ENCODE data around the gene PPP2R2C. TPM values are rescaled to one million over a fixed set of nuclear protein-coding genes. Genes with fewer than 3 reads are reported as not detected.

The PPP2R2C gene
- total and polyA plus RNA-seq, 9 of the 15 experiments (the other 6 are each of a cell fraction or from before 2014, with no cell fraction given) = 0.04 to 0.06 TPM; not detected in 7

DNA sequence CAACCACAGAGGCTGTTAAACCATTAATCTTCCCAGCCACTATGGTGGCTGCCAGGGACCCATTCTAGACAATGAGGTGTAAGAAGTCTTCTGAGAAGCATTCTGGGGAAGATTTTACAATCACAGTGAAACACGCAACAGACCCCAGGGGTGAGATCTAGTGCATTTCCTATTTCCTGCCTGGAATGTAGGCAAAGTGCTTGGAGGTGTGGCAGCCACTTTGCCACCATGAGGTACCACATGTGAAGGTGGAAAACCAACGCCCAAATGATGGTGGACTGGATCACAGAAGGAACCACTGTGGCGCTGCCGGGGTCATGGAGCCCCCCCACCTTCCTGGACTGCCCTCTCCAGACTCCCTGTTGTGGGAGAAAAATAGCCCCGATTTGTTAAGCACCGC, 140.9 kb downstream of the PPP2R2C start:
- H3K9me3 ChIP-seq (replicated peaks; ENCODE audit: control insufficient read depth, insufficient read depth, low read depth, low read length) = no peaks in the 10 kb centered on the region
- DNase-seq (ENCODE audit: extremely low read depth in 1 of 4, low spot score in 3 of 4) (no peak), FAIRE-seq (no peak), ATAC-seq (no peak)
- BruUV-seq (replicated peaks) = no TSS peak
- POLR2A ChIA-PET = interaction anchor here (0.6 to 1.6 kb wide), 4 partner anchors 50 to 804 kb away, joined by 3 to 4 read pairs (median 3); no protein-coding TSS in a partner anchor
- H3K27ac ChIP-seq (ENCODE audit: extremely low read depth, low read depth, low read length) = no peak overlapping the region
- peaks cover 10% of the 10 kb centered on the region for H4K20me1 ChIP-seq (replicated peaks; ENCODE audit: control insufficient read depth, insufficient read depth, low read length)
- 17% methylated on average over 6 of the region's 6 CpGs for WGBS (ENCODE audit: insufficient coverage, low coverage, missing lambda C conversion rate)
- in situ Hi-C loops (cut with MboI) (no loop called here), intact Hi-C loops (cut with micrococcal nuclease) (loop anchor here (1.0 to 5.0 kb wide), 2 partner anchors 81 to 216 kb away; no protein-coding TSS in a partner anchor)
- no peak overlapping the region for H3K4me2 ChIP-seq (ENCODE audit: insufficient read depth, low read length)
- no peaks in the 10 kb centered on the region for H3K36me3 ChIP-seq (ENCODE audit: control insufficient read depth, insufficient read depth, low read length)
- peaks cover 2% of the 10 kb centered on the region for H3K9me1 ChIP-seq (ENCODE audit: control insufficient read depth, insufficient read depth, low read length)
- TF ChIP-seq CHD4 (IDR thresholded peaks at IDR 0.05; ENCODE audit: insufficient read depth, insufficient replicate concordance, low read depth, low read length, poor library complexity, severe bottlenecking) (peak; percentile 43), IRF2 (CRISPR knock-in tag; IDR thresholded peaks at IDR 0.05) (no peak), KLF13 (tag; IDR thresholded peaks at IDR 0.05; ENCODE audit: borderline replicate concordance, low read depth) (no peak), ZC3H8 (IDR thresholded peaks at IDR 0.05) (no peak), RBM14 (IDR thresholded peaks at IDR 0.05; ENCODE audit: borderline replicate concordance, insufficient read depth, low read depth, low read length) (no peak), STAG1 (CRISPR knock-in tag; IDR thresholded peaks at IDR 0.05; ENCODE audit: borderline replicate concordance) (no peak), POU5F1 (IDR thresholded peaks at IDR 0.05; ENCODE audit: borderline replicate concordance, low read depth, low read length, partially characterized antibody) (no peak), HCFC1 (IDR thresholded peaks at IDR 0.05; ENCODE audit: low read depth, low read length) (no peak), BMI1 (IDR thresholded peaks at IDR 0.05; ENCODE audit: low read length) (no peak), FOXJ3 (CRISPR knock-in tag; IDR thresholded peaks at IDR 0.05) (no peak), RBM25 (IDR thresholded peaks at IDR 0.05; ENCODE audit: low read depth, low read length, severe bottlenecking) (peak; percentile 74), KDM1A (IDR thresholded peaks at IDR 0.05) (no peak), SRSF7 (optimal IDR thresholded peaks at IDR 0.05; ENCODE audit: low read depth, low read length) (no peak), ZNF121 (CRISPR knock-in tag; conservative IDR thresholded peaks at IDR 0.05) (no peak), ERF (CRISPR knock-in tag; IDR thresholded peaks at IDR 0.05) (no peak), ZNF212 (CRISPR knock-in tag; IDR thresholded peaks at IDR 0.05) (no peak)
- TF ChIP-seq, protein P1, sequence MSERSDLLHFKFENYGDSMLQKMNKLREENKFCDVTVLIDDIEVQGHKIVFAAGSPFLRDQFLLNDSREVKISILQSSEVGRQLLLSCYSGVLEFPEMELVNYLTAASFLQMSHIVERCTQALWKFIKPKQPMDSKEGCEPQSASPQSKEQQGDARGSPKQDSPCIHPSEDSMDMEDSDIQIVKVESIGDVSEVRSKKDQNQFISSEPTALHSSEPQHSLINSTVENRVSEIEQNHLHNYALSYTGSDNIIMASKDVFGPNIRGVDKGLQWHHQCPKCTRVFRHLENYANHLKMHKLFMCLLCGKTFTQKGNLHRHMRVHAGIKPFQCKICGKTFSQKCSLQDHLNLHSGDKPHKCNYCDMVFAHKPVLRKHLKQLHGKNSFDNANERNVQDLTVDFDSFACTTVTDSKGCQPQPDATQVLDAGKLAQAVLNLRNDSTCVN (CRISPR knock-in tag; IDR thresholded peaks at IDR 0.05) = no peak
- TF ChIP-seq, protein P2, sequence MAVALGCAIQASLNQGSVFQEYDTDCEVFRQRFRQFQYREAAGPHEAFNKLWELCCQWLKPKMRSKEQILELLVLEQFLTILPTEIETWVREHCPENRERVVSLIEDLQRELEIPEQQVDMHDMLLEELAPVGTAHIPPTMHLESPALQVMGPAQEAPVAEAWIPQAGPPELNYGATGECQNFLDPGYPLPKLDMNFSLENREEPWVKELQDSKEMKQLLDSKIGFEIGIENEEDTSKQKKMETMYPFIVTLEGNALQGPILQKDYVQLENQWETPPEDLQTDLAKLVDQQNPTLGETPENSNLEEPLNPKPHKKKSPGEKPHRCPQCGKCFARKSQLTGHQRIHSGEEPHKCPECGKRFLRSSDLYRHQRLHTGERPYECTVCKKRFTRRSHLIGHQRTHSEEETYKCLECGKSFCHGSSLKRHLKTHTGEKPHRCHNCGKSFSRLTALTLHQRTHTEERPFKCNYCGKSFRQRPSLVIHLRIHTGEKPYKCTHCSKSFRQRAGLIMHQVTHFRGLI (CRISPR knock-in tag; IDR thresholded peaks at IDR 0.05) = no peak
- peaks cover 0 to 9% of the 10 kb centered on the region in 2 experiments; a peak in 2 of 5 replicates for H3K27me3 ChIP-seq (ENCODE audit: control insufficient read depth in 2 of 2, insufficient read depth in 2 of 2, low read length in 2 of 2)
- CTCF ChIA-PET (ENCODE audit: low intra/inter-chr PET ratio) = interaction anchor here (0.7 to 2.5 kb wide), 5 partner anchors 81 to 333 kb away, joined by 3 to 9 read pairs (median 5); no protein-coding TSS in a partner anchor
- H3K9ac ChIP-seq (ENCODE audit: insufficient read depth in 1 of 2, low read depth in 2 of 2, low read length in 2 of 2) = no peak overlapping the region
- H3K79me2 ChIP-seq (ENCODE audit: control insufficient read depth, insufficient read depth, low read length) = no peaks in the 10 kb centered on the region
- H3K4me1 ChIP-seq (replicated peaks in 1 of 2; ENCODE audit: control insufficient read depth in 2 of 2, insufficient read depth in 2 of 2, low read length in 2 of 2) = peaks cover 0 to 8% of the 10 kb centered on the region in 2 experiments; a peak in 2 of 5 replicates
- no peak overlapping the region for H3K4me3 ChIP-seq
- no peak overlapping the region for H2AFZ ChIP-seq (ENCODE audit: low read depth, low read length)
